Adipocyte (in vitro differentiated cells): Measurements from ENCODE around the gene ASIC5.
"Not testable (repeated sequence)": the region's sequence is repeated elsewhere in the genome, so short reads cannot be mapped to it uniquely, and the experiment has no call there.

Experiments
- DNase-seq: peaks from one replicate; pipeline ENCODE4 v3.0.0-alpha.2; 2015; ENCODE audit warnings: low read depth
- H3K27me3 ChIP-seq: replicated peaks from 2 replicates; pipeline ENCODE4 v1.7.0; 2013; ENCODE audit warnings: mild to moderate bottlenecking, low read length, moderate library complexity; ENCODE audit not compliant: control insufficient read depth, insufficient read depth
- H3K36me3 ChIP-seq: 2 replicates; pipeline ENCODE4 v1.7.0; 2013; ENCODE audit warnings: low read length, mild to moderate bottlenecking, moderate library complexity; ENCODE audit not compliant: control insufficient read depth, insufficient read depth, severe bottlenecking
- H3K4me1 ChIP-seq: 2 replicates; pipeline ENCODE4 v1.7.0; 2013; ENCODE audit warnings: mild to moderate bottlenecking, low read length, moderate library complexity; ENCODE audit not compliant: control insufficient read depth, insufficient read depth
- H3K4me3 ChIP-seq: 2 replicates; pipeline ENCODE4 v1.7.0; 2013; ENCODE audit warnings: mild to moderate bottlenecking, low read length, moderate library complexity
- H3K9ac ChIP-seq: 2 replicates; pipeline ENCODE4 v1.7.0; 2013; ENCODE audit warnings: mild to moderate bottlenecking, low read length, moderate library complexity
- H3K9me3 ChIP-seq: 2 replicates; pipeline ENCODE4 v1.7.0; 2013; ENCODE audit warnings: mild to moderate bottlenecking, low read length, moderate library complexity; ENCODE audit not compliant: control insufficient read depth

The ASIC5 gene

DNA sequence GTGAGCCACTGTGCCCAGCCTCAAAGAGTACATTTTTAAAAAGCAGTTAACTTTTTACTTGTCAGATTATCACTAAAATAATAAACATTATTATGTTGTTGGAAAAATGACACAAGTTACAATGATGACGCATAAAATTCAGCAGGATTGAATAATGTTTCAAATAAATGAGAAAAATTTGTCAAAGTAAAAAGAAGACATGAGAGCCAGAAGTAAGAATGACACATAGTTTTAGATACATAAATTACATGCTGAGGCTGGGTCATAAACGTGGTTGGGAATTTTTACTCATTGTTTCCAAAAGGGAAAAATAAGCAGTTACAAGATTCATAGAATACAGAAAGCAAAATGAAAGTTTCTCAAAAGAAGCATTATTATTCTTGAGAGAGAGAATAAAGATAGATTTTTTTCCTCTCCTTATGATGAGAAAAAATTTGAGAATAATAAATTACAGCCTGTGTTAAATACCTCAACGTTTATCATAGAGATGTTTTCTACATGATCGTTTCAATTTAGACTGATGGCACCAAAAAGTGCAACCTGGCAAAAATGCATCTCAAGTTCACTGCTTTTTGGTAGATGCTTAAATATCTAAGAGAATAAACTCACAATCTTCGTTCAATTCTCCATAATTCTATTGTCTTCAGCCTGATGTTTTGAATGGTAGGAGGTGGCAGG lies 66.8 kb downstream of the ASIC5 start:
- Histone ChIP-seq H3K9me3 (no peaks in the 10 kb centered on the region), H3K36me3 (no peaks in the 10 kb centered on the region), H3K4me1 (no peaks in the 10 kb centered on the region), H3K9ac (no peak overlapping the region), H3K27me3 (no peaks in the 10 kb centered on the region), H3K4me3 (no peak overlapping the region)
- no peak for DNase-seq

DNA sequence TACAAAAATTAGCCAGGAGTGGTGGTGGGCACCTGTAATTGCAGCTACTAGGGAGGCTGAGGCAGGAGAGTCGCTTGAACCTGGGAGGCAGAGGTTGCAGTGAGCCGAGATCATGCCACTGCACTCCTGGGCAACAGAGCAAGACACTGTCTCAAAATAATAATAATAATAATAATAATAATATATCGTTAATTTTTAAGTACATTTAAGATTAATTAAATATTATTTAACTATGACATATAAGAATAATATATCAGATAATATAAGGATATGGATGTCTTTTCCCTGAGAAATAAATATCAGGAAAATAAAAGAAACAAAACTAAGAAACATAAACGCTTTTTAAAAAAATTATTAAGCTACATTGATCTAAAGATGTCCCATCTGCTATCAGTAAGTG lies 68.5 kb downstream of the ASIC5 start:
- H3K36me3 ChIP-seq, H3K4me1 ChIP-seq, H3K9me3 ChIP-seq, H3K4me3 ChIP-seq, H3K27me3 ChIP-seq, H3K9ac ChIP-seq, DNase-seq: not testable (repeated sequence)

GRCh38 chr4:155795991-155796390 lies 70.1 kb downstream of the ASIC5 start:
- DNase-seq: no peak
- H3K4me3 ChIP-seq: no peak overlapping the region
- no peaks in the 10 kb centered on the region for H3K36me3 ChIP-seq
- H3K9ac ChIP-seq: no peak overlapping the region
- no peaks in the 10 kb centered on the region for H3K4me1 ChIP-seq
- H3K9me3 ChIP-seq: no peaks in the 10 kb centered on the region
- H3K27me3 ChIP-seq: no peaks in the 10 kb centered on the region

- Histone ChIP-seq H3K9me3 (no peaks in the 10 kb centered on the region), H3K4me3 (no peak overlapping the region), H3K4me1 (no peaks in the 10 kb centered on the region), H3K36me3 (no peaks in the 10 kb centered on the region), H3K27me3 (no peaks in the 10 kb centered on the region), H3K9ac (no peak overlapping the region)
- DNase-seq: no peak
Measured at GRCh38 chr4:155794589-155795236, 71.4 kb downstream of the ASIC5 start.

- Histone ChIP-seq H3K27me3 (no peaks in the 10 kb centered on the region), H3K4me3 (no peak overlapping the region), H3K36me3 (no peaks in the 10 kb centered on the region), H3K4me1 (no peaks in the 10 kb centered on the region), H3K9me3 (no peaks in the 10 kb centered on the region), H3K9ac (no peak overlapping the region)
- DNase-seq: no peak
Measured at GRCh38 chr4:155789982-155790381, 76.1 kb downstream of the ASIC5 start.

DNA sequence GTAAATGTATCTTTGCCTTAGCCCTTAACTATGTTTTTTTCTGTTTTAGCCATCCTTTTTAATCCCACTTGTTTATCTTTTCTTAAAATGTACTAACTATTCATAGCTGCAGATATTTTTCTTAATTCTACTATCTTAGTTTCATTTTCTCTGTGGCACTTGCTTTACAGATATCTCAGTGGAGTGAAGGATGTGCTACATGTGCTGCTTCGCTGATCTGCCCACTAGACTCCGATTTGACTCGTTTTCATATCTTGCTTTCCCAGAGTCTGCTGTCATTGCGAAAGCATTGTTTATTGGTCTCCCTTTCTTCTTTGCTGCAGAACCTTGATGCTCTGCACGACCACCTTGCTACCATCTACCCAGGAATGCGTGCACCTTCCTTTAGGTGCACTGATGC lies 76.7 kb downstream of the ASIC5 start:
- no peak for DNase-seq
- H3K4me3 ChIP-seq: no peak overlapping the region
- H3K9me3 ChIP-seq: no peaks in the 10 kb centered on the region
- H3K9ac ChIP-seq: no peak overlapping the region
- H3K4me1 ChIP-seq: no peaks in the 10 kb centered on the region
- no peaks in the 10 kb centered on the region for H3K36me3 ChIP-seq
- no peaks in the 10 kb centered on the region for H3K27me3 ChIP-seq

DNA sequence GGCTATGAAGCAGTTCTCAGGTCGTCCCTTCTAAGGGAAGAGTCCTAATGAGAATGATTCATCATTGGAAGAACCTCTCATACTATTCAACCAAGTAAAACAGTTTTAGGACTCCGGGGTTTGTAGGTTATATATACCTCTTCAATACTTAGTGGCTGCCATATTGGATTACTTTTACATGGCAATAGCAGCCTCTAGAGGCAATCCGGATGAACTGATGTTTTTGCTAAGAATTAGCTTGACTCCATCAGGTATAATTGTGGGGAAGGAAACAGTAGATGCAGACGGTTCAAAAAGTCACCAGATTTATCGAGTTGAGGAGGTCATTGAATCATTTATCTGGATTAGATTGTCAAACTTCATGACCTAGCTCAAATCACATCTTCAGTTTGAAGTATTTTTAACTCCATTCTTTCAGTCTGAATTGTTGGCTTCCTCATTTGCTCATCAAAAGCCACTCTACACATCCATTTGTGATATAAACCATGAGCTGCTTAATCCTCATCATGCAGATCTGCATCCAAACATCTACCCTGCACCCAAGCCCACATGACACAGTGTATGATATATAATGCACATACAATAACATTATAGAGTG lies 78.9 kb downstream of the ASIC5 start:
- peak; percentile 82 for DNase-seq
- no peaks in the 10 kb centered on the region for H3K9me3 ChIP-seq
- H3K4me3 ChIP-seq: no peak overlapping the region
- no peaks in the 10 kb centered on the region for H3K27me3 ChIP-seq
- no peak overlapping the region for H3K9ac ChIP-seq
- H3K36me3 ChIP-seq: no peaks in the 10 kb centered on the region
- no peaks in the 10 kb centered on the region for H3K4me1 ChIP-seq

- no peaks in the 10 kb centered on the region for H3K27me3 ChIP-seq
- H3K9me3 ChIP-seq: no peaks in the 10 kb centered on the region
- H3K36me3 ChIP-seq: no peaks in the 10 kb centered on the region
- H3K9ac ChIP-seq: no peak overlapping the region
- H3K4me1 ChIP-seq: no peaks in the 10 kb centered on the region
- H3K4me3 ChIP-seq: no peak overlapping the region
- no peak for DNase-seq
Measured at GRCh38 chr4:155785828-155786227, 80.2 kb downstream of the ASIC5 start.

- Histone ChIP-seq H3K27me3 (no peaks in the 10 kb centered on the region), H3K9me3 (no peaks in the 10 kb centered on the region), H3K4me1 (no peaks in the 10 kb centered on the region), H3K36me3 (no peaks in the 10 kb centered on the region), H3K4me3 (no peak overlapping the region), H3K9ac (no peak overlapping the region)
- DNase-seq: no peak
Measured at GRCh38 chr4:155784637-155785036, 81.4 kb downstream of the ASIC5 start.

- Histone ChIP-seq H3K27me3 (no peaks in the 10 kb centered on the region), H3K4me1 (peaks cover 11% of the 10 kb centered on the region), H3K9me3 (no peaks in the 10 kb centered on the region), H3K4me3 (no peak overlapping the region), H3K9ac (no peak overlapping the region), H3K36me3 (no peaks in the 10 kb centered on the region)
- no peak for DNase-seq
Measured at GRCh38 chr4:155781249-155781831, 84.7 kb downstream of the ASIC5 start.

GRCh38 chr4:155780775-155781174 lies 85.3 kb downstream of the ASIC5 start:
- Histone ChIP-seq H3K27me3 (no peaks in the 10 kb centered on the region), H3K4me3 (no peak overlapping the region), H3K4me1 (peaks cover 11% of the 10 kb centered on the region), H3K9ac (no peak overlapping the region), H3K9me3 (no peaks in the 10 kb centered on the region), H3K36me3 (no peaks in the 10 kb centered on the region)
- no peak for DNase-seq
